Hypothalamus (tissue), 51 donors: ENCODE data around the gene ACOT8.
"Not testable (repeated sequence)": the region's sequence is repeated elsewhere in the genome, so short reads cannot be mapped to it uniquely, and the experiment has no call there.

ENCODE experiments used
- DNase-seq, 51 donors: peaks; one replicate each; lab custom pipeline; 2025; lab: John Stamatoyannopoulos, UW

ACOT8 gene

DNA sequence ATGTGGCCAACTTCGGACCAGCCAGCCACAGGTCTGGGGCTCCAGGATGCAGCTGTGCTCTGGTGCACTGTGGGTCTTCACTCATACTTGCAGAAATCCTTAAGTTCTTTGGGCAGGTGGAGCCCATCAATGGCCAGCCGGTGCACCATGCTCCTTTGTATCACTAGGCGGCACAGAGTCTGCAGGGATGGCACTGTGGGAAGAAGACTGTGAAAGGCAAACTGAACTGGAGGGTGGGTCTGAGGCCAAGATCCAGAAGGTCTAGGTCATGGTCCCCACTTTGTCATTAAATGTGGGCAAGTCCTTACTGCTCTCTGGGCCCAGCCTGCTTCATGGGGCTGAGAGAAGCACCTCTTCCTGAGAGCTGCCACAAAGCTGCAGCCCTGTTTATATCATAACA lies 31.5 kb upstream of the ACOT8 start:
- DNase-seq: no peak

DNA sequence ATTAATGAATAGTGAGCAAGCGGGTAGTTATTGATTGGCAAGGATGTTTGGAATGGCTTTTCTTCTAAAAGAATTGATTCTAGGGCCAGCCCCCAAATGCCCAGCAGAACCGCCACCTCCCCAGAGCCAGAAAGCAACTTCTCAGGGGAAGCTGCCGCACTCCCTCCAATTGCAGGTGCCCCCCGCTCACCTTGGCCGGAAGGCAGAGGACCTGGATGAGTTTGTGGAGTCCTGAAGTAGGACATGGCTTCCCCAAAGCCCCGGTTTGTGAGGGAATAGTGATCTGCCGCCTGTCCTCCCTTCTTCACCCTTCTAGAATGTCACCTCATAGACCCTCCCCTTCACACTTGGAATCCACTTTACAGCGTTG lies 30.1 kb upstream of the ACOT8 start, which contains the start of gene SPATA25:
Gene SPATA25 (minus strand): TSS at position 277 of the 370 bp plus-strand sequence. CDS start 32 bp downstream, at position 245.
- no peak for DNase-seq

DNA sequence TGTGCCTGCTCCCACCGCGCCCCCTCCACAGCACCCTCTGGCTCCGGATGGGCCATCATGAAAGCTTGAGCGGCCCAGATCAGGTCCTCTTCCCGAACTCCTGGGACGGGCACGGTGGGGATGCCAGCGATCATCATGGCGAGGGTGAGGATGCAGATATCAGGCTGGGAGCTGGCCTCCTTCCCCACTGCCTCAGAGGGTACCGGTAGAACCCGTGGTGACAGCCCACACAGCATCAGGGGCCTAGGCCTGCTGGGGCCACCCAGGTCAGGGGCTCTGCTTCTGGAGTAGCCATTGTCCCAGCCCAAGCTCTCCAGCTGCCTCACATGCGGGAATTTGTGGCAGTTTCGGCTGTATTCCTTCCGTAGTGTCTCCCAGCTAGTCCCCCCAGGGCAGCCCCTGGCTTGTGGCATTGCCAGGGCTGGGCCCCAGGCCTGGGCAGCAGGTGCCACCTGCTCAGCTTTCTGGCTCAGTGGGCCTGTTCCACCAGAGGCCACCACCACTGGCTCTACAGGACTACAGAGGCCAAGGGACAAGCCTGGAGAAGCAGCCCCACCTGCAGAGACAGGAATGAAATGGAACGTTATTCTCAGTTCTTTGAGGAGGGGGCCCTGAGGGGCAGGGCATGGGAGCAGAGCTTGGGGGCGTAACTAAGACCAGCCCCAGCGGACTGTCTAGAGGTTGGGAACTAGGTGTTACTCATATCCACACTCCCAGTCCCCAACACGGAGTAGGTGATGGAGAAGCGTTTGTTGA lies 29.6 kb upstream of the ACOT8 start:
- DNase-seq: no peak

DNA sequence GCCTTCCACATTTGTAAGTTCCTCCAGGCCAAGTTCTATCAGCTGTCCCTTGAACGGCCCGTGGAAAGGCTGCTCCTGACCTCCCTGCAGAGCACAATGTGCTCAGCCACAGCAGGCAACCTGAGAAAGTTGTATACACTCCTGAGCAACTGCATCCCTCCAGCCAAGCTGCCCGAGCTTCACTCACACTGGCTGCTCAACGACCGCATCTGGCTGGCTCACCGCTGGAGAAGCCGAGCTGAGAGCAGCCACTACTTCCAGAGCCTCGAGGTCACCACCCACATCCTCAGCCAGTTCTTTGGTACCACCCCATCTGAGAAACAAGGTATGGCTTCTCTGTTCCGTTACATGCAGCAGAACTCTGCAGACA lies 25.9 kb upstream of the ACOT8 start:
- no peak for DNase-seq

DNA sequence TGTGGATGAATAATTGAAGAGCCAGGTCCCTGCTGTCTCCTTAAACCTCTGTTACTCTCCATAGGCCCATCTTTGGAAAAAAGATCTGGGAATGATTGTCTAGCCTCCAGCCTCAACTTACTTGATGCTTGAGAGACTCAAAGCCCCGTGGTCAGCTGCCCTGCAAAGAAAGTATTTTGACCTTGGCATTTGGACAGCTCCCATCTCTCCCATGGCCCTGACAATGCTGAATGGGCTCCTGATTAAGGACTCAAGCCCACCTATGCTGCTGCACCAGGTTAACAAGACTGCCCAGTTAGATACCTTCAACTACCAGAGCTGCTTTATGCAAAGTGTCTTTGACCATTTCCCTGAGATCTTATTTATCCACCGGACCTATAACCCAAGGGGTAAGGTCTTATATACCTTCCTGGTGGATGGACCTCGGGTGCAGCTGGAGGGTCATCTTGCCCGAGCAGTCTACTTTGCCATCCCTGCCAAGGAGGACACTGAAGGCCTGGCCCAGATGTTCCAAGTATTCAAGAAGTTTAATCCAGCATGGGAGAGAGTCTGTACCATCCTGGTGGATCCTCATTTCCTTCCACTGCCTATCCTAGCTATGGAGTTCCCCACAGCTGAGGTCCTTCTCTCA lies 25.4 kb upstream of the ACOT8 start:
- no peak for DNase-seq

DNA sequence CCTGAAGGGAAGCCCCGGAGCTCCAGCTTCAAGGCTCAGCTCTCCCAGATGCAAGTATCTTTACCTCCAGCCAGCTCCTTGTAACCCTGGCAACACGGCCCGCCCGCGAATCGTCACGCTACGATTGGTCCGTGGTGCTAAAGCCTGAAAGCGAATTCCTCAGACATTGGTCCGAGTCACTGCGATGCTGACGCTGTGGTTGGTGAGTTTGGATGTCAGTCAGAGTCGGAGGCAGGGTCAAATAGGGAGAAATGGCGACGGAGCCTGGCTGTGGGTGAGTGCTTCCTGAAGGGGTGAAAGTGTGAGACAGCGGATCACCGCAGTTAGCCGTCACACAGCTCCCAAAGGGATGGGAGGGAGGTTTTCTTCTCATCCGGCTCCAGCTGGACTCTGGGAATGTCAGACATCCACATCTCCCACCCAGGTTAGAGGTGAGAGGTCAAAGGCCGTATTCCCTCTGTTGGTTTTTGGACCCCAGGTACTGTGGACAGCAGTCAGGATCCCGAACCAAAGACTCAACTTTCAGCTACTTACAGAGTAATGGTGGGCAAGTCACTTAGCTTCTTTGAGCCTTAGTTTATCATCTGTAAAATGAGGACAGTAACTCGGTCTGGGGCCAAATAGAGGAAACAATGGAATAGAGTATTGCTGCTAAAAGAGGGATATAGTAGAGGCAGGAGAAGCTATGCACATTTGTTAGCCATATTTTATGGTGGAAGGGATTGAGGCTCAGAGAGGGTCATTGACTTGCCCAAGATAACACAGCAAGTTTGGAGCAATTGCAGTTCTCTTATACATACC lies 24.0 kb upstream of the ACOT8 start, which contains the start of gene ZSWIM1:
Gene ZSWIM1 (plus strand): TSS at position 240 of the 801 bp plus-strand sequence. CDS start 1,366 bp downstream, outside the sequence.
- DNase-seq: peak; percentile 66 to 99 (median 96)

DNA sequence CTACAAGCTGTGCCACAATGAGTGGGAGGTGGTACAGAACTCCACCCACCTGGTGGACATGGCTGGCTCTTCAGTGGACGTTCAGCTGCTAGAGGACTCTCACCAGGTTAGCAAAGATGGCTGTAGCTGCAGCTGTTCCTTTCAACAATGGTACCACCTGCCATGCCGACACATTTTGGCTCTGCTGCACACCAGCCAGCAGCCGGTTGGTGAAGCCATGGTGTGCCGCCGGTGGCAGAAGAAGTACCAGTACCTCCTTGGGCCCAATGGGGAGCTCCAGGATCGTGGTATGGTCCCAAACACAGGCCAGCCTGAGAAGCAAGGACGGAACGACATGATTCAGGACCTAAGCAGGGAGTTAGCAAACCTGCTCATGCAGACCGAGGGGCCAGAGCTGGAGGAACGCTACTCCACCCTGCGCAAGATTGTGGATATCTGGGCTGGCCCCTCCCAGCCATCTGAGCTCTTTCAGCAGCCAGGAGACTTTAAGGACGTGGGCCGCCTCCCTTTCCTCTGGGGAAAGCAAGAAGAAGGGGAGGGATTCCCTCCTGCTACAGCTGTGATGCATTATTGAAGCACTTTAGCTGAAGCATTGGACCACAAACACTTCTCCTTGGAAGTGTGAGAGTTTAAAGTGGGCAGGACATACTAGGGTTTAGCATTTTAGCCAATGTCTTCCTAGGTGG lies 21.0 kb upstream of the ACOT8 start:
- no peak for DNase-seq

DNA sequence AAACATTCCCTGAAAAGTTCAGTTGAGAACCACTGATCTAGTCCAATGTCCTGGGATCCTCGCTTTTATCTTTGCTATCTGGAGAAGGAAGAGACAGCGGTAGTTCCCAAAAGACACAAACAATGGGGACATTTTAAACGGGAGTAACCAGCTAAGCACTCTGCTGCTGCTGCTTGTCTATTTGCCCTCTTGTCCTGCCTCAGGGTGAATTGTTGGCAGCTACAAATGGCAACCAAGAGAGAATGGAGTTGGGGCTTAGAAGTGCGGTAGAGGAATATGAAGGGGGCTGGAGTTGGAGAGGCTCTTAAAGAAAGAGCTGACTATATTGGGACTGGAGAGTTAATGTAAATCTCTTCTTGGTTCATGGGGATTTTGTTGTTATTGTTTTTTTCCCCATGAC lies 17.4 kb upstream of the ACOT8 start:
- no peak for DNase-seq

DNA sequence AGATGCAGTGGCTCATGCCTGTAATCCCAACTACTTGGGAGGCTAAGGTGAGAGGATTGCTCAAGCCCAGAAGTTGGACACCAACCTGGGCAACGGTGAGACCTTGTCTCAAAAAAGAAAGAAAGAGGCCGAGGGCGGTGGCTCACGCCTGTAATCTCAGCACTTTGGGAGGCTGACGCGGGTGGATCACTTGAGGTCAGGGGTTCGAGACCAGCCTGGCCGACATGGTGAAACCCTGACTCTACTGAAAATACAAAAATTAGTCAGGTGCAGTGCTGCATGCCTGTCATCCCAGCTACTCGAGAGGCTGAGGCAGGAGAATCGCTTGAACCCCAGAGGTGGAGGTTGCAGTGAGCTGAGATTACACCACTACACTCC lies 16.9 kb upstream of the ACOT8 start:
- not testable (repeated sequence) for DNase-seq

DNA sequence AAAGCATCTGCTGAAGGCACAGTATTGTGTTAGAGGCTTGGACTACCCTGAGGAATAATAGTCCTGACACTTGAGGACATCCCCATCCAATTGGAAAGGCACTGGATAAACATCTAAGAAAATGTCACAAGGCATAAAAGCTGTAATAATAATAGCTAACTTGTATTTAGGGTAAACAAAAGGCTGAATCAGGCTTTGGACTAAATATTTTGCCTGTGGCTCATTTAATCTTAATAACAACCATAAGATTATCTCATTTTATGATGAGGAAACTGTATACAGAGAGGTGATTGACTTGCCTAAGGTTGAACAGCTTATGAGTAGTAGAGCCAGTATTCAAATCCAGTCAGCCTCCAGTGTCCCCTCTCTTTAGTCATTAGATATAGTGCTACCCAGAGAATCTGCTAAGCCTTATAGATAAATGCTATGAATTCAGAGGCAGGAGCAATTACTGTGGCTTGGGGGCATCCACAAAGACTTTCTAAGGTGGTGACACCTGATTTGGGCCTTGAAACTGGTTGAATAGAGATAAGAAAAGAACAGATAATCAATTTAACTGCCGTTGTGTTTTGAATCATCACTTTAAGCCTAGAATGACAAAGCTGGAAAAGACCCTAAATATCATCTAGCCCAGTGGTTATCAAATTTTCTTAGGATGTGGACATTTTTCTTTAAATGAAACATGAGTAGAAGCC lies 16.4 kb upstream of the ACOT8 start:
- DNase-seq: no peak

DNA sequence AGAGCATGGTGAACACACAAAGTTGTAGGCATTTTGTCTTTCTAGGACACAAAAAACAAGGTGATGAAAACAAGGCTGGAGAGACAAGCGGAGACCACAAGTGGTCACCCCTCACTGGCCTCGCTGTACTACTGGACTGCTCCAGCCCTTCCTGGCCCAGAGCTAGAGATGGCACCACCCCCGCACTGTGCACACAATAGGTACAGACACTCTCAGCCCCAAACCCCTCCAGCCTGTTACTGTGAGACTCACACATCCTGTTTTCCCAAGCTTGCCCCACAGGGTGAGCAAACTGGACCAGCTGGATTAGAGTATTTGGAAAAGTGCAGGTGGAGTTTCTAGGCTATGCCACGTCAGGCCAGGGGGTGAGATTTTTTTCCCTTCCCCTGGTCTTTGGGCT lies 15.4 kb upstream of the ACOT8 start:
- no peak for DNase-seq

DNA sequence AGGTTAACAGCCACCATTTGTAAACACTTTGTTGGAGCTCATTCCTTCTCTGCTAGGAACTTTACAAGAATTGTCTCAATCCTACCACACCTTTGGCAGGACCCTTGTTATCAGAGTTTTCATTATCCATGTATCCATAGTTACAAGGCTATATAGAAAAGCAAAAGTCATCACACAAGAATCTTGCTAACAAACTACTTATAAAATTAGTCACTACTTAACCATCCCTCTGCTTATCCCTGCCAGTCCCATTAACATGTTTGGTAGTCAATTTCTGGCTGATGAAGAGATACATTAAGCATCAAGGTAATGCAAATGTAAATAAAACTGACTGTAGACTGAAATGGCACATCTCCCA lies 10.6 kb upstream of the ACOT8 start:
- DNase-seq: no peak

DNA sequence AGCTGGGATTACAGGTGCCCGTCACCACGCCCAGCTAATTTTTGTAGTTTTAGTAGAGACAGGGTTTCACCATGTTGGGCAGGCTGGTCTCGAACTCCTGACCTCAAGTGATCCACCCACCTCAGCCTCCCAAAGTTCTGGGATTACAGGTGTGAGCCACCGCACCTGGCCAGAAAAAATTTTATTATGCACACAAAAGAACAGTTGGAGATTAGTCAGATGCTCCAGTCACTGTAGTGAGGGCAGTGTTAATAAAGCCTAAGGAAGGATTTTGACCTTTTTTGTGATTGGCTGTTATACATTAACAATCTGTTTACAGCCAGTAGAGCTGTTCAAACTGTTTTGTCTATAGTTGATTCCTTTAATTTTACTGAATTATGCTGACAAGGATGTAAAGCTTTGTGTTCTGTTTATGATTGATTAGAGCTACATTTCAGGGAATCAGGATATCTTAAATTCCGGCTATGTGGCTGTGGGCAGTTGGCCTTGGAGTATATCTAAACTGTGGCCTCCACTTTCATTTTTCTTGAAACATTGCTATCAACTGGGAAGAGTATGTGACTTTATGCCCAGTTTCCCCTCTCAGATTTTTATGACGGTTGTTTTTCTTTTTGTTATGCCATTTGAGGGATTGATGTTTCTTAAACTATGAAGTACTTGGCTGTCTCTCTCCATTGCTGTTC lies 10.1 kb upstream of the ACOT8 start:
- no peak for DNase-seq

DNA sequence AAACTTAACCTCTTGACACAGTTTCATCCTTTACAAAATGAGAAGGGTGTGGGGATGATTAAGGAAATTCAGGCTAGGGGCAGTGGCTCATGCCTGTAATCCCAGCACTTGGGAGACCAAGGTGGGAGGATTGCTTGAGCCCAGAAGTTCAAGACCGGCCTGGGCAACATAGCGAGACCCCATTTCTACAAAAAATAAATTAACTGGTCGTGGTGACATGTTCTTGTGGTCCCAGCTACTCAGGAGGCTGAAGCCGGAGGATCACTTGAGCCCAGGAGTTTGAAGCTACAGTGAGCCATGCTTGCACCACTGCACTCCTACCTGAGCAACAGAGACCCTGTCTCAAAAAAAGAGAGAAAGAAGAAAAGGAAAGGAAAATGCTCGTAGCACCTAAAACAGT lies 9.3 kb upstream of the ACOT8 start:
- no peak for DNase-seq

DNA sequence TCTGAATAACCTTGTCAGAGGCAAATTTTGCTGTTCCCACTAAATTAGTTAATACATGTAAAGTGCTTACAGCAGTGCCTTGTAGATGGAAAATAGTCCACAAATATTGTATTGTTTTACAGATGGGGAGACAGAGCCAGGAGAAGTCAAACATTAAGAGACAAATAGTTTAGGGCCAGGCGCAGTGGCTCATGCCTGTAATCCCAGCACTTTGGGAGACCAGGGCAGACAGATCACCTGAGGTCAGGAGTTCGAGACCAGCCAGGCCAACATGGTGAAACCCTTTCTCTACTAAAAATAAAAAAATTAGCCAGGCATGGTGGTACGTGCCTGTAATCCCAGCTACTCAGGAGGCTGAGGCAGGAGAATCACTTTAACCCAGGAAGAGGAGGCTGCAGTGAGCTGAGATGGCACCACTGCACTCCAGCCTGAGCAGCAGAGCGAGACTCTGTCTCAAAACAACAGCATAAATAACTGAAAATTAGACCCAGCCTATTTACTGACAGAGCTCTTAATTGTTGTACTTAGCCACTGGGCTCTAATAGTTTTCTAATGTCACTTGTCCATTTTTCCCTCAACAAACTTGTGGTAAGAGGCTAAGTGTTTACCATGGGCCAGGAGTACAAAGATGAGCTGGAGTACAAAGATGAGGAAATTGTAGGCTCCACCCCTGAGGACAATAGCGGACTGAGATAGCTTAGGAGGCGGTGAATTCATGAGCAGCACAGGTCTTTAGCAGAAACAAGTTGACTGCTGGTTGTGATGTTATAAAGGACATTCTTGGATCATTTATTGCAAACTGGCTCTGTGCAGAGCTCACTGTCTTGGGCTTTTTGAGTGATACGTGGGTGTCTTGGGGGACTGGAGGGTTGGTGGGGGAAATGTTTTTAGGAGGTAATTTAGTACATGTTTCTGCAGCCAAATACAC lies 6.6 kb upstream of the ACOT8 start:
- no peak for DNase-seq

DNA sequence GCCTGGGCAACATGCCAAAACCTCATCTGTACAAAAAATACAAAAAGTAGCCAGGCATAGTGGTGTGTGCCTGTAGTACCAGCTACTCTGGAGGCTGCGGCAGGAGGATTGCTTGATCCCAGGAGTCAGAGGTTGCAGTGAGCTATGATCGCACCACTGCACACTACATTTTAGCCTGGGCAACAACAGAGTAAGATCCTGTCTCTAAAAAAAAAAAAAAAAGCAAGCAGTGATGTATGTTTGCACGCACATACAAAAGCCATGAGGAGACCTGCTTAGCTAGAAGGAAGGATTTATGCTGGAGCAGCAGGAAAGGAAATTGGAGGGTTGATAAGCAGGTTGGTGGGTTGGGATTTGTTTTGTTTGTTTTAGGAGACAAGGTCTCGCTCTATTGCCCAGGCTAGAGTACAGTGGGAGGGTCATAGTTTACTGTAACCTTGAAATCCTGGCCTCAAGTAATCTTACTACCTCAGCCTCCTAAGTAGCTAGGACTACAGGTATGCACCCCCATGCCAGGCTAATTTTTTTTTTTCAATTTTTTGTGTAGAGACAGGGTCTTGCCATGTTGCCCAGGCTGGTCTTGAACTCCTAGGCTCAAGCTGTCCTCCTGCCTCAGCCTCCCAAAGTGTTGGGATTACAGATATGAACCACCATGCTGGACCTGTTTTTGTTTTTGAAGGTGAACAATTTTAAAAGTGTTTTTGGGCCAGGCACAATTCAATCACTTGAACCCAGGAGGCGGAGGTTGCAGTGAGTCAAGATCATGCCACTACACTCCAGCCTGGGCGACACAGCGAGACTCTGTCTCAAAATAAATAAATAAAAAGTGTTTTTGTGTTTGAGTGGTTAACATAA lies 4.3 kb upstream of the ACOT8 start:
- DNase-seq: no peak

DNA sequence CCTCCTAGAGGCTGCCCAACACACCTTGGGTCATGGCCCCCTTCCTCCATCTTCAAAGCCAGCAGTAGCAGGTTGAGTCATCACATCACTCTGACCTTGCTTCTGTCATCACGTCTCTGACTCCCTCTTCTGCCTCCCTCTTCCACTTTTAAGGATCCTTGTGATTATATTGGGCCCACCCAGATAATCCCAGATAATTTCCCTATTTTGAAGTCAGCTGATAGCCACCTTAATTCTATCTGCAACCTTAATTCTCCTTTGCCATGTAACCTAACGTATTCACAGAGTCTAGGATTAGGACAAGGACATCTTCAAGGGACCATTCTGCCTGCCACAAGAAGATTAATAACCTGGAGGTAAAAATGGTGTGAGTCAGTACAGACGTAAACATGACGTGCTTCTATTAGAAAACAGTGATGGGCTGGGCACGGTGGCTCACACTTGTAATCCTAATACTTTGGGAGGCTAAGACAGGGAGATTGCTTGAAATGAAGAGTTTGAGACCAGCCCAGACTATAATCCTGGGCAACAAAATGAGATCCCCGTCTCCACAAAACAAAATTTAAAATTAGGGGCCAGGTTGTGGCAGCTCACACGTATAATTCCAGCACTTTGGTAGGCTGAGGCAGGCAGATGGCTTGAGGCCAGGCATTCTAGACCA lies 3.5 kb upstream of the ACOT8 start:
- no peak for DNase-seq
